H9 (cell line): Measurements from ENCODE around the gene ERCC8. TPM values are rescaled to one million over a fixed set of nuclear protein-coding genes. Genes with fewer than 3 reads are reported as not detected.
A peak's percentile ranks its signal among the peaks of the same experiment; 100 is the strongest.

Source experiments
- DNase-seq: peaks from one replicate; pipeline ENCODE4 v3.0.0-alpha.2; 2017
- H2AFZ ChIP-seq: one replicate; pipeline ENCODE4 v1.6.1; 2013; ENCODE audit warnings: mild to moderate bottlenecking, low read length, control low read depth, moderate library complexity
- H2AK5ac ChIP-seq: 2 replicates; pipeline ENCODE4 v1.6.1; 2013; ENCODE audit warnings: low read length, control low read depth, mixed read lengths; ENCODE audit not compliant: insufficient read length
- H2BK120ac ChIP-seq: one replicate; pipeline ENCODE4 v1.6.1; 2013; ENCODE audit warnings: low read depth, mild to moderate bottlenecking, low read length, control low read depth, inconsistent platforms; ENCODE audit not compliant: poor library complexity, severe bottlenecking
- H2BK12ac ChIP-seq: 2 replicates; pipeline ENCODE4 v1.6.1; 2013; ENCODE audit warnings: low read length, control low read depth, mixed read lengths, low read depth; ENCODE audit not compliant: insufficient read length
- H2BK15ac ChIP-seq: 2 replicates; pipeline ENCODE4 v1.6.1; 2013; ENCODE audit warnings: low read depth, low read length, control low read depth
- H2BK20ac ChIP-seq: one replicate; pipeline ENCODE4 v1.6.1; 2013; ENCODE audit warnings: low read depth, mild to moderate bottlenecking, low read length, control low read depth, inconsistent platforms; ENCODE audit not compliant: poor library complexity, severe bottlenecking
- H2BK5ac ChIP-seq: 2 replicates; pipeline ENCODE4 v1.6.1; 2013; ENCODE audit warnings: low read length, control low read depth, mixed read lengths; ENCODE audit not compliant: insufficient read length
- H3K14ac ChIP-seq: 2 replicates; pipeline ENCODE4 v1.6.1; 2013; ENCODE audit warnings: low read length, control low read depth; ENCODE audit not compliant: insufficient read depth
- H3K18ac ChIP-seq: 2 replicates; pipeline ENCODE4 v1.6.1; 2013; ENCODE audit warnings: low read depth, mild to moderate bottlenecking, mixed read lengths, low read length, control low read depth; ENCODE audit not compliant: insufficient read length
- H3K23ac ChIP-seq: 2 replicates; pipeline ENCODE4 v1.6.1; 2013; ENCODE audit warnings: low read length, control low read depth, mixed read lengths, low read depth; ENCODE audit not compliant: insufficient read length
- H3K23me2 ChIP-seq: 2 replicates; pipeline ENCODE4 v1.6.1; 2013; ENCODE audit warnings: low read depth, mild to moderate bottlenecking, mixed read lengths, low read length, control low read depth; ENCODE audit not compliant: insufficient read length, poor library complexity, severe bottlenecking
- H3K27ac ChIP-seq: 2 replicates; pipeline ENCODE4 v1.5.1; 2013; ENCODE audit warnings: low read length, control low read depth, mixed read lengths, low read depth; ENCODE audit not compliant: insufficient read length
- H3K27me3 ChIP-seq: 2 replicates; pipeline ENCODE4 v1.6.1; 2013; ENCODE audit warnings: low read length, control low read depth, inconsistent platforms; ENCODE audit not compliant: insufficient read depth
- H3K4ac ChIP-seq: 2 replicates; pipeline ENCODE4 v1.6.1; 2013; ENCODE audit warnings: low read depth, mild to moderate bottlenecking, control low read depth, inconsistent platforms, low read length, moderate library complexity
- H3K4me1 ChIP-seq: 2 replicates; pipeline ENCODE4 v1.6.1; 2013; ENCODE audit warnings: low read length, control low read depth, inconsistent platforms; ENCODE audit not compliant: insufficient read depth
- H3K4me2 ChIP-seq: 2 replicates; pipeline ENCODE4 v1.6.1; 2013; ENCODE audit warnings: low read length, control low read depth, mixed read lengths; ENCODE audit not compliant: insufficient read length, insufficient read depth
- H3K56ac ChIP-seq: 2 replicates; pipeline ENCODE4 v1.6.1; 2013; ENCODE audit warnings: low read depth, mild to moderate bottlenecking, mixed read lengths, low read length, control low read depth; ENCODE audit not compliant: insufficient read length
- H3K79me1 ChIP-seq: 2 replicates; pipeline ENCODE4 v1.6.1; 2013; ENCODE audit warnings: low read depth, mild to moderate bottlenecking, moderate library complexity, low read length, control low read depth, inconsistent platforms; ENCODE audit not compliant: insufficient read depth, poor library complexity, severe bottlenecking
- H3K79me2 ChIP-seq: 2 replicates; pipeline ENCODE4 v1.6.1; 2013; ENCODE audit warnings: low read length, control low read depth, inconsistent platforms; ENCODE audit not compliant: insufficient read depth
- H3K9ac ChIP-seq: 2 replicates; pipeline ENCODE4 v1.6.1; 2013; ENCODE audit warnings: low read length, control low read depth, mixed read lengths; ENCODE audit not compliant: insufficient read length; ENCODE audit errors: extremely low read depth
- H3K9me3 ChIP-seq: one replicate; pipeline ENCODE4 v1.6.1; 2013; ENCODE audit warnings: low read depth, low read length, inconsistent platforms; ENCODE audit not compliant: control insufficient read depth
- H3T11ph ChIP-seq: one replicate; pipeline ENCODE4 v1.6.1; 2013; ENCODE audit warnings: mild to moderate bottlenecking, low read length, control low read depth, inconsistent platforms
- H4K20me1 ChIP-seq: one replicate; pipeline ENCODE4 v1.6.1; 2013; ENCODE audit not compliant: control insufficient read depth, insufficient read length, insufficient read depth
- H4K5ac ChIP-seq: 2 replicates; pipeline ENCODE4 v1.6.1; 2013; ENCODE audit warnings: low read depth, mild to moderate bottlenecking, mixed read lengths, low read length, control low read depth; ENCODE audit not compliant: insufficient read length
- H4K8ac ChIP-seq: replicated peaks from 2 replicates; pipeline ENCODE4 v1.6.1; 2013; ENCODE audit warnings: low read length, control low read depth, mixed read lengths, low read depth; ENCODE audit not compliant: insufficient read length
- H4K91ac ChIP-seq: 2 replicates; pipeline ENCODE4 v1.6.1; 2013; ENCODE audit warnings: low read depth, mild to moderate bottlenecking, moderate library complexity, mixed read lengths, low read length, control low read depth; ENCODE audit not compliant: insufficient read length
- H3K27ac Mint-ChIP-seq, 3 experiments: 2 replicates in 2 of 3; 3 replicates in 1 of 3; pipeline ENCODE4 v1.8.0; 2020 to 2021; ENCODE audit warnings: mixed read lengths in 3 of 3, mild to moderate bottlenecking in 1 of 3, moderate library complexity in 1 of 3
- H3K27me3 Mint-ChIP-seq: 2 replicates; pipeline ENCODE4 v1.8.0; 2021; ENCODE audit warnings: low read depth, mild to moderate bottlenecking, moderate library complexity, mixed read lengths
- H3K36me3 Mint-ChIP-seq, 3 experiments: 2 replicates in 2 of 3; 3 replicates in 1 of 3; pipeline ENCODE4 v1.8.0; 2020 to 2021; ENCODE audit warnings: low read depth in 3 of 3, mixed read lengths in 3 of 3; ENCODE audit not compliant: insufficient read depth in 1 of 3
- H3K4me1 Mint-ChIP-seq, 2 experiments: 2 replicates each; pipeline ENCODE4 v1.8.0; 2020; ENCODE audit warnings: mixed read lengths in 2 of 2
- H3K4me3 Mint-ChIP-seq, 2 experiments: 2 replicates in 1 of 2; 3 replicates in 1 of 2; pipeline ENCODE4 v1.8.0; 2020 to 2021; ENCODE audit warnings: mild to moderate bottlenecking in 2 of 2, mixed read lengths in 2 of 2, moderate library complexity in 1 of 2
- H3K9me3 Mint-ChIP-seq, 2 experiments: 2 replicates in 1 of 2; 3 replicates in 1 of 2; pipeline ENCODE4 v1.8.0; 2020; ENCODE audit warnings: mild to moderate bottlenecking in 2 of 2, mixed read lengths in 2 of 2, moderate library complexity in 1 of 2
- total RNA-seq: library from RNA; stranded (reverse); gene quantifications from 2 replicates; pipeline ENCODE4 v1.2.1, GENCODE V29; 2021
- TF ChIP-seq, protein P1 (sequence below): fragments of 200-600 bp; sonication (generic); conservative IDR thresholded peaks from 3 replicates; pipeline ENCODE4 v1.8.0; 2021; ENCODE audit warnings: antibody characterized with exemption, mild to moderate bottlenecking

The ERCC8 gene
- total RNA-seq, 1 experiment from 2014 or later: 18.0 TPM

DNA sequence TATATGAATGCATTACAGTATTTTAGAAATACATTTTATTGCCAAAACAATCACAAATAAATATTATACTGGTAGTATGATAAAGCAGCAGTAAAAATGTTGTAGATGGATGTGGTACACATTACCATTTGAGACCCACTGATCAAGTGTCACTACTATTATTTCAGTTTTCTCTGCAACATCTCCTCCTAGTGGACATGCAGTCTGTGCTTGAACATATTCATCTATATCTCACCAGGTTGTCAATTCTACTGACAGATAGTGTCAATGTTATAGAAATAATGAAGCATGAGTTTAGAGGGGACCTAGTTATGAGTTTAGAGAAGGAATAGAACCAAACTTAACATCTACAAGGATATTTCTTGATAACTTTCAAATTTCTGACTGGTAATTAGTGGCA lies 61.6 kb downstream of the ERCC8 start:
- DNase-seq: no peak
- Histone ChIP-seq H3K56ac (no peak overlapping the region), H2BK5ac (no peak overlapping the region), H2BK15ac (no peak overlapping the region), H3K79me1 (no peaks in the 10 kb centered on the region), H3K27ac (no peak overlapping the region), H3K27me3 (no peaks in the 10 kb centered on the region), H2AK5ac (no peak overlapping the region), H4K8ac (no peak overlapping the region), H3K79me2 (no peaks in the 10 kb centered on the region), H3K4me1 (no peaks in the 10 kb centered on the region), H3K4me2 (no peak overlapping the region), H2BK20ac (no peak overlapping the region), H4K20me1 (no peaks in the 10 kb centered on the region), H2BK12ac (no peak overlapping the region), H4K5ac (no peak overlapping the region), H2BK120ac (no peak overlapping the region), H3K23ac (no peak overlapping the region), H3K9ac (no peak overlapping the region), H4K91ac (no peak overlapping the region), H2AFZ (no peak overlapping the region), H3K23me2 (no peaks in the 10 kb centered on the region), H3K14ac (no peak overlapping the region), H3K9me3 (peaks cover 20% of the 10 kb centered on the region), H3K4ac (no peak overlapping the region), H3T11ph (no peak overlapping the region), H3K18ac (no peak overlapping the region)
- Mint-ChIP-seq H3K27ac (no peak overlapping the region), H3K36me3 (peaks cover 32 to 51% (median 48%) of the 10 kb centered on the region in 3 experiments), H3K4me1 (no peaks in the 10 kb centered on the region), H3K9me3 (peaks cover 46 to 47% of the 10 kb centered on the region in 2 experiments), H3K27me3 (peaks cover 3% of the 10 kb centered on the region), H3K4me3 (no peak overlapping the region)
- TF ChIP-seq, protein P1, sequence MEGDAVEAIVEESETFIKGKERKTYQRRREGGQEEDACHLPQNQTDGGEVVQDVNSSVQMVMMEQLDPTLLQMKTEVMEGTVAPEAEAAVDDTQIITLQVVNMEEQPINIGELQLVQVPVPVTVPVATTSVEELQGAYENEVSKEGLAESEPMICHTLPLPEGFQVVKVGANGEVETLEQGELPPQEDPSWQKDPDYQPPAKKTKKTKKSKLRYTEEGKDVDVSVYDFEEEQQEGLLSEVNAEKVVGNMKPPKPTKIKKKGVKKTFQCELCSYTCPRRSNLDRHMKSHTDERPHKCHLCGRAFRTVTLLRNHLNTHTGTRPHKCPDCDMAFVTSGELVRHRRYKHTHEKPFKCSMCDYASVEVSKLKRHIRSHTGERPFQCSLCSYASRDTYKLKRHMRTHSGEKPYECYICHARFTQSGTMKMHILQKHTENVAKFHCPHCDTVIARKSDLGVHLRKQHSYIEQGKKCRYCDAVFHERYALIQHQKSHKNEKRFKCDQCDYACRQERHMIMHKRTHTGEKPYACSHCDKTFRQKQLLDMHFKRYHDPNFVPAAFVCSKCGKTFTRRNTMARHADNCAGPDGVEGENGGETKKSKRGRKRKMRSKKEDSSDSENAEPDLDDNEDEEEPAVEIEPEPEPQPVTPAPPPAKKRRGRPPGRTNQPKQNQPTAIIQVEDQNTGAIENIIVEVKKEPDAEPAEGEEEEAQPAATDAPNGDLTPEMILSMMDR: peak; percentile 65
